Measurements from ENCODE around the gene LRRC8B. TPM values are rescaled to one million over a fixed set of nuclear protein-coding genes. Genes with fewer than 3 reads are reported as not detected.

The LRRC8B gene
- 10 to 100 TPM; 11.8 to 13.0 TPM for total RNA-seq

- ATAC-seq (peak; percentile 88), DNase-seq (peak; percentile 92)
- ChIA-PET POLR2A (interaction anchor here (0.7 to 1.3 kb wide), 10 partner anchors 79 to 275 kb away, joined by 3 to 6 read pairs (median 4); no protein-coding TSS in a partner anchor), CTCF (interaction anchor here (0.8 kb wide), 1 partner anchor 84 kb away, joined by 3 read pairs; no protein-coding TSS in a partner anchor)
- Mint-ChIP-seq H3K9me3 (ENCODE audit: insufficient read depth) (no peaks in the 10 kb centered on the region), H3K4me3 (no peak within 1 kb of the TSS), H3K27me3 (ENCODE audit: low read depth) (no peaks in the 10 kb centered on the region), H3K27ac (peak within 1 kb of the TSS; percentile 92), H3K36me3 (ENCODE audit: low read depth) (peaks cover 12% of the 10 kb centered on the region), H3K4me1 (ENCODE audit: low read depth) (peaks cover 14% of the 10 kb centered on the region)
Observed at GRCh38 chr1:89524369-89525168, at the start of gene LRRC8B. LRRC8B (plus strand) TSS chr1:89524829; CDS start chr1:89582651, 57,822 bp downstream.

- Mint-ChIP-seq H3K4me1 (ENCODE audit: low read depth) (no peaks in the 10 kb centered on the region), H3K4me3 (no peak overlapping the region), H3K27ac (no peak overlapping the region), H3K27me3 (ENCODE audit: low read depth) (peaks cover 25% of the 10 kb centered on the region), H3K36me3 (ENCODE audit: low read depth) (peaks cover 10% of the 10 kb centered on the region), H3K9me3 (ENCODE audit: insufficient read depth) (peaks cover 13% of the 10 kb centered on the region)
- ChIA-PET CTCF (interaction anchor here (0.7 to 1.2 kb wide), 3 partner anchors 8 to 739 kb away, joined by 3 to 4 read pairs (median 4); no protein-coding TSS in a partner anchor), POLR2A (no interaction called here)
- DNase-seq (no peak), ATAC-seq (no peak)
Observed at GRCh38 chr1:89475269-89475668, 49.4 kb upstream of the LRRC8B start.

GRCh38 chr1:89476072-89476471 lies 48.6 kb upstream of the LRRC8B start:
- ATAC-seq: no peak
- CTCF ChIA-PET: interaction anchor here (1.2 kb wide), 1 partner anchor 8 kb away, joined by 4 read pairs; no protein-coding TSS in a partner anchor
- peaks cover 23% of the 10 kb centered on the region for H3K27me3 Mint-ChIP-seq (ENCODE audit: low read depth)
- POLR2A ChIA-PET: no interaction called here
- no peak overlapping the region for H3K27ac Mint-ChIP-seq
- no peak for DNase-seq
- peaks cover 10% of the 10 kb centered on the region for H3K36me3 Mint-ChIP-seq (ENCODE audit: low read depth)
- peaks cover 13% of the 10 kb centered on the region for H3K9me3 Mint-ChIP-seq (ENCODE audit: insufficient read depth)
- no peaks in the 10 kb centered on the region for H3K4me1 Mint-ChIP-seq (ENCODE audit: low read depth)
- no peak overlapping the region for H3K4me3 Mint-ChIP-seq

- ChIA-PET CTCF (interaction anchor here (0.6 to 6.1 kb wide), 51 partner anchors 8 to 499 kb away, joined by 3 to 76 read pairs (median 4); no protein-coding TSS in a partner anchor), POLR2A (no interaction called here)
- ATAC-seq (peak; percentile 80), DNase-seq (peak; percentile 91)
- no peak overlapping the region for H3K4me3 Mint-ChIP-seq
- H3K27me3 Mint-ChIP-seq (ENCODE audit: low read depth): peaks cover 2% of the 10 kb centered on the region
- H3K4me1 Mint-ChIP-seq (ENCODE audit: low read depth): peaks cover 15% of the 10 kb centered on the region
- H3K36me3 Mint-ChIP-seq (ENCODE audit: low read depth): peaks cover 2% of the 10 kb centered on the region
- no peak overlapping the region for H3K27ac Mint-ChIP-seq
- H3K9me3 Mint-ChIP-seq (ENCODE audit: insufficient read depth): peaks cover 6% of the 10 kb centered on the region
Observed at GRCh38 chr1:89483010-89483756, 41.4 kb upstream of the LRRC8B start.

GRCh38 chr1:89483757-89484077 lies 40.9 kb upstream of the LRRC8B start:
- peaks cover 21% of the 10 kb centered on the region for H3K4me1 Mint-ChIP-seq (ENCODE audit: low read depth)
- no peak for ATAC-seq
- peaks cover 2% of the 10 kb centered on the region for H3K36me3 Mint-ChIP-seq (ENCODE audit: low read depth)
- no peak overlapping the region for H3K27ac Mint-ChIP-seq
- H3K4me3 Mint-ChIP-seq: no peak overlapping the region
- no peak for DNase-seq
- peaks cover 6% of the 10 kb centered on the region for H3K9me3 Mint-ChIP-seq (ENCODE audit: insufficient read depth)
- H3K27me3 Mint-ChIP-seq (ENCODE audit: low read depth): peaks cover 2% of the 10 kb centered on the region
- ChIA-PET POLR2A (no interaction called here), CTCF (interaction anchor here (0.6 to 6.1 kb wide), 49 partner anchors 8 to 499 kb away, joined by 3 to 76 read pairs (median 4); no protein-coding TSS in a partner anchor)

GRCh38 chr1:89484092-89485038 lies 40.3 kb upstream of the LRRC8B start:
- ATAC-seq: no peak
- H3K27me3 Mint-ChIP-seq (ENCODE audit: low read depth): peaks cover 2% of the 10 kb centered on the region
- POLR2A ChIA-PET: interaction anchor here (0.6 to 1.5 kb wide), 2 partner anchors 124 to 596 kb away, joined by 3 to 4 read pairs; no protein-coding TSS in a partner anchor

GRCh38 chr1:89487972-89488371 lies 36.7 kb upstream of the LRRC8B start:
- ChIA-PET POLR2A (interaction anchor here (0.7 kb wide), 1 partner anchor 281 kb away, joined by 4 read pairs; no protein-coding TSS in a partner anchor), CTCF (interaction anchor here (1.1 to 6.1 kb wide), 7 partner anchors 10 to 276 kb away, joined by 3 to 76 read pairs (median 5); no protein-coding TSS in a partner anchor)
- DNase-seq (peak; percentile 37), ATAC-seq (peak; percentile 67)
- Mint-ChIP-seq H3K9me3 (ENCODE audit: insufficient read depth) (no peaks in the 10 kb centered on the region), H3K27ac (no peak overlapping the region), H3K27me3 (ENCODE audit: low read depth) (peaks cover 2% of the 10 kb centered on the region), H3K4me3 (no peak overlapping the region), H3K4me1 (ENCODE audit: low read depth) (peaks cover 26% of the 10 kb centered on the region), H3K36me3 (ENCODE audit: low read depth) (peaks cover under 1% of the 10 kb centered on the region)

More at GRCh38 chr1:89484092-89485038, 40.3 kb upstream of the LRRC8B start:
- H3K27ac Mint-ChIP-seq: no peak overlapping the region
- H3K9me3 Mint-ChIP-seq (ENCODE audit: insufficient read depth): peaks cover 6% of the 10 kb centered on the region
- peaks cover 2% of the 10 kb centered on the region for H3K36me3 Mint-ChIP-seq (ENCODE audit: low read depth)
- DNase-seq: no peak
- H3K4me1 Mint-ChIP-seq (ENCODE audit: low read depth): peaks cover 26% of the 10 kb centered on the region
- CTCF ChIA-PET: interaction anchor here (0.7 to 6.1 kb wide), 43 partner anchors 9 to 503 kb away, joined by 3 to 76 read pairs (median 4); no protein-coding TSS in a partner anchor
- no peak overlapping the region for H3K4me3 Mint-ChIP-seq

GRCh38 chr1:89489047-89489729 lies 35.4 kb upstream of the LRRC8B start:
- DNase-seq: no peak
- CTCF ChIA-PET: interaction anchor here (0.6 to 2.5 kb wide), 8 partner anchors 8 to 274 kb away, joined by 3 to 6 read pairs (median 5); no protein-coding TSS in a partner anchor

GRCh38 chr1:89490389-89490788 lies 34.2 kb upstream of the LRRC8B start:
- ChIA-PET POLR2A (no interaction called here), CTCF (no interaction called here)
- Mint-ChIP-seq H3K9me3 (ENCODE audit: insufficient read depth) (no peaks in the 10 kb centered on the region), H3K36me3 (ENCODE audit: low read depth) (peaks cover 1% of the 10 kb centered on the region), H3K4me3 (no peak overlapping the region), H3K27me3 (ENCODE audit: low read depth) (peaks cover 6% of the 10 kb centered on the region), H3K4me1 (ENCODE audit: low read depth) (peaks cover 18% of the 10 kb centered on the region), H3K27ac (no peak overlapping the region)
- DNase-seq (no peak), ATAC-seq (no peak)

More at GRCh38 chr1:89489047-89489729, 35.4 kb upstream of the LRRC8B start:
- H3K4me3 Mint-ChIP-seq: no peak overlapping the region
- peaks cover 1% of the 10 kb centered on the region for H3K36me3 Mint-ChIP-seq (ENCODE audit: low read depth)
- H3K4me1 Mint-ChIP-seq (ENCODE audit: low read depth): peaks cover 18% of the 10 kb centered on the region
- no peak for ATAC-seq
- no peaks in the 10 kb centered on the region for H3K9me3 Mint-ChIP-seq (ENCODE audit: insufficient read depth)
- peaks cover 6% of the 10 kb centered on the region for H3K27me3 Mint-ChIP-seq (ENCODE audit: low read depth)
- H3K27ac Mint-ChIP-seq: no peak overlapping the region
- POLR2A ChIA-PET: interaction anchor here (1.0 kb wide), 1 partner anchor 20 kb away, joined by 4 read pairs; no protein-coding TSS in a partner anchor

GRCh38 chr1:89499320-89499719 lies 25.3 kb upstream of the LRRC8B start:
- Mint-ChIP-seq H3K27me3 (ENCODE audit: low read depth) (peaks cover 21% of the 10 kb centered on the region), H3K4me3 (no peak overlapping the region), H3K4me1 (ENCODE audit: low read depth) (no peaks in the 10 kb centered on the region), H3K36me3 (ENCODE audit: low read depth) (no peaks in the 10 kb centered on the region), H3K27ac (no peak overlapping the region), H3K9me3 (ENCODE audit: insufficient read depth) (no peaks in the 10 kb centered on the region)
- no peak for ATAC-seq
- ChIA-PET POLR2A (no interaction called here), CTCF (interaction anchor here (0.9 to 2.7 kb wide), 4 partner anchors 10 to 306 kb away, joined by 3 to 17 read pairs (median 4); no protein-coding TSS in a partner anchor)
- no peak for DNase-seq
